Type B pancreatic cell (in vitro differentiated cells): ENCODE data around the gene FBXO47. TPM values are rescaled to one million over a fixed set of nuclear protein-coding genes. Genes with fewer than 3 reads are reported as not detected.

ENCODE experiments used
- DNase-seq: peaks from one replicate; pipeline ENCODE4 v3.0.0; 2021; ENCODE audit warnings: mixed read lengths; ENCODE audit not compliant: unreplicated experiment; ENCODE audit errors: extremely low spot score
- H3K27ac Mint-ChIP-seq: 2 replicates; pipeline ENCODE4 v1.8.0; 2021; ENCODE audit warnings: mild to moderate bottlenecking, mixed read lengths
- H3K27me3 Mint-ChIP-seq: 2 replicates; pipeline ENCODE4 v1.8.0; 2021; ENCODE audit warnings: mixed read lengths
- H3K36me3 Mint-ChIP-seq: 2 replicates; pipeline ENCODE4 v1.8.0; 2021; ENCODE audit warnings: mixed read lengths
- H3K4me1 Mint-ChIP-seq: one replicate; pipeline ENCODE4 v1.8.0; 2021; ENCODE audit warnings: mixed read lengths; ENCODE audit not compliant: unreplicated experiment
- H3K4me3 Mint-ChIP-seq: 2 replicates; pipeline ENCODE4 v1.8.0; 2021; ENCODE audit warnings: mild to moderate bottlenecking, mixed read lengths
- H3K9me3 Mint-ChIP-seq: 2 replicates; pipeline ENCODE4 v1.8.0; 2021; ENCODE audit warnings: mixed read lengths
- total RNA-seq: library from RNA; stranded (reverse); gene quantifications from 2 replicates; pipeline ENCODE4 v1.2.1, GENCODE V29; 2021; ENCODE audit warnings: low replicate concordance
- TF ChIP-seq, protein P1 (sequence below): fragments of 200-600 bp; sonication (generic); conservative IDR thresholded peaks from 2 replicates; pipeline ENCODE4 v1.5.0; 2021; ENCODE audit warnings: antibody characterized with exemption, mild to moderate bottlenecking

The FBXO47 gene
- total RNA-seq, 1 donor from 2014 or later: not detected

DNA sequence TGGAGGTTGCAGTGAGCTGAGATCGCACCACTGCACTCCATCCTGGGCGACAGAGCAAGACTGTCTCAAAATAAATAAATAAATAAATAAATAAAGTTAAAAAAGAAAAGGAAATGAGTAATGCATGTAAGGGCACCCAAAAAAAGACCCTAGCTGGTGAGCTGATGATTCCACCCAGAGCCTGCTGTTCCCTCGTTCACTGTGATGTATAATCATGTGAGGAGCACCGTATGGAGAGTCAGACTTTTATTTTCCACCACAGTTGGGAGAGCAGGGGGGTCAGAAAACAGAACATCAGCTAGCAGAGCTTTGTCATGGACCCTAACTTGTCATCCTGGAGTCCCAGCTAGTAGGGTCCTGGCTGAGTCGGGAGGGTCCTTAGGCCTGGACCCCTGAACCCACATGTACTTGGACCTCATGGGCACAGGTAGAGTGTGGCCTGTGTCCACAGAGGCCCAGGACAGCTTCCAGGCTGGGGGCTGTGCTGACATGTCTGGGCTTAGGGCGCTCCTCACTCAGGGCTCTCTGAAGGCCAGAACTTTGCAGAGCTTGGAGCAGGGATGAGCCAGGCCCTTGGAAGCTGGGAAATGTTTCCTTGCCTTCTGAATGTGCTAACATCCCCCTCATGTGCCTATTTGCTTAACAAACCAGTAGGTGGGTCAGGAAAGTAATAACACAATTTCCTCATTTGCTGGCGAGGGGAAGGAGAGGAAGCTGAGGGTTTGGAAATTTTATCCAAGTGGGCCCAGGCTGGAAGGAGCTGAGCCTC lies 60.6 kb downstream of the FBXO47 start:
- H3K27ac Mint-ChIP-seq: no peak overlapping the region

DNA sequence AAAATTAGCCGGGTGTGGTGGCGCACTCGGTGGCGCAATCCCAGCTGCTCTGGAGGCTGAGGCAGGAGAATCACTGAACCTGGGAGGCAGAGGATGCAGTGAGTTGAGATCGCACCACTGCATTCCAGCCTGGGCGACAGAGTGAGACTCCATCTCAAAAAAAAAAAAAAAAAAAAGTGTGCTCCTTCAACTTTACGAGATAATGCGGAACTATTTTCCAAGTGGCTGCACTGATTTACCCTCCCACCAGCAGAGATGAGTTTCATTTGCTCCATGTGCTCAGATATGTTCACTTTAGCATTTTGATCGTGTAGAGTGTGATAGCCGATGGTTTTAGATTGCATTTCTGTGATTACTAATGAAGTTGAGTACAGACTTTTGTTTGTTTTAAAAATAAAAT lies 61.8 kb downstream of the FBXO47 start:
- Mint-ChIP-seq H3K36me3 (peaks cover 13% of the 10 kb centered on the region), H3K4me3 (no peak overlapping the region), H3K27me3 (no peaks in the 10 kb centered on the region), H3K4me1 (peaks cover 10% of the 10 kb centered on the region), H3K9me3 (no peaks in the 10 kb centered on the region), H3K27ac (no peak overlapping the region)
- TF ChIP-seq, protein P1, sequence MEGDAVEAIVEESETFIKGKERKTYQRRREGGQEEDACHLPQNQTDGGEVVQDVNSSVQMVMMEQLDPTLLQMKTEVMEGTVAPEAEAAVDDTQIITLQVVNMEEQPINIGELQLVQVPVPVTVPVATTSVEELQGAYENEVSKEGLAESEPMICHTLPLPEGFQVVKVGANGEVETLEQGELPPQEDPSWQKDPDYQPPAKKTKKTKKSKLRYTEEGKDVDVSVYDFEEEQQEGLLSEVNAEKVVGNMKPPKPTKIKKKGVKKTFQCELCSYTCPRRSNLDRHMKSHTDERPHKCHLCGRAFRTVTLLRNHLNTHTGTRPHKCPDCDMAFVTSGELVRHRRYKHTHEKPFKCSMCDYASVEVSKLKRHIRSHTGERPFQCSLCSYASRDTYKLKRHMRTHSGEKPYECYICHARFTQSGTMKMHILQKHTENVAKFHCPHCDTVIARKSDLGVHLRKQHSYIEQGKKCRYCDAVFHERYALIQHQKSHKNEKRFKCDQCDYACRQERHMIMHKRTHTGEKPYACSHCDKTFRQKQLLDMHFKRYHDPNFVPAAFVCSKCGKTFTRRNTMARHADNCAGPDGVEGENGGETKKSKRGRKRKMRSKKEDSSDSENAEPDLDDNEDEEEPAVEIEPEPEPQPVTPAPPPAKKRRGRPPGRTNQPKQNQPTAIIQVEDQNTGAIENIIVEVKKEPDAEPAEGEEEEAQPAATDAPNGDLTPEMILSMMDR: no peak
- no peak for DNase-seq

More for the DNA sequence above, 60.6 kb downstream of the FBXO47 start:
- H3K9me3 Mint-ChIP-seq: no peaks in the 10 kb centered on the region
- H3K4me3 Mint-ChIP-seq: no peak overlapping the region
- peaks cover 13% of the 10 kb centered on the region for H3K36me3 Mint-ChIP-seq
- H3K27me3 Mint-ChIP-seq: no peaks in the 10 kb centered on the region
- H3K4me1 Mint-ChIP-seq: peaks cover 5% of the 10 kb centered on the region
- TF ChIP-seq, protein P1: no peak
- no peak for DNase-seq

DNA sequence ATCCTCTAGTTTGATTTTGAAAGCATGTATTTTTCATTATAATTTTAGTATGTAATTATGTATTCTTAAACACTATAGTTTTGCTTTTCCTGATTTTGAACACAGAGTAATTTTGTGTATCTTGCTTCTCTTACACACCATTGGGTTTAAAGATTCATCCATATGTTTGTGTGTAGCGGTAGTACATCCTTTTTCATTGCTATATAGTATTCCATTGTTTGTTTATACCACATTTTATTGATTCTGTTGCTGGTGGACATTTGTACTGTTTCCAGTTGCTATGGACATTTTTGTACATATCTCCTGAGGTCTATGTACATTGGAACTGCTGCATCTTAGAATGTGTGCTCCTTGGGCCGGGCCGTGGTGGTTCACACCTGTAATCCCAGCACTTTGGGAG lies 62.3 kb downstream of the FBXO47 start:
- H3K4me3 Mint-ChIP-seq: no peak overlapping the region
- peaks cover 13% of the 10 kb centered on the region for H3K36me3 Mint-ChIP-seq
- TF ChIP-seq, protein P1: no peak
- H3K4me1 Mint-ChIP-seq: peaks cover 10% of the 10 kb centered on the region
- no peak overlapping the region for H3K27ac Mint-ChIP-seq
- H3K9me3 Mint-ChIP-seq: no peaks in the 10 kb centered on the region
- DNase-seq: no peak
- no peaks in the 10 kb centered on the region for H3K27me3 Mint-ChIP-seq

DNA sequence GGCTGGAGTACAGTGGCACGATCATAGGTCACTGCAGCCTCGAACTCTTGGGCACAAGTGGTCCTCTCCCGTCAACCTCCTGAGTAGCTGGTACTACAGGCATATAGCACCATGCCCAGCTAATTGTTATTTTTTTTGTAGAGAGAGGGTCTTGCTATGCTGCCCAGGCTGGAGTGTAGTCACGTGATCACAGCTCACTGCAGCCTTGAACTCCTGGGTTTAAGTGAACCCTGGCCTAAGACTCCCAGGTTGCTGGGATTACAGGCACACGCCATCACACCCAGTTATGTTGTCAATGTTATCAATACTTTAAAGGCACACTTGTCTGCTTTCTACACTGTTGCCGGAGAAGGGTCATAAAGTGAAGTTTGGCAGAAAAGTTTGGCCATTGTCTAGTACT lies 63.8 kb downstream of the FBXO47 start:
- H3K4me1 Mint-ChIP-seq: peaks cover 10% of the 10 kb centered on the region
- peaks cover 16% of the 10 kb centered on the region for H3K36me3 Mint-ChIP-seq
- TF ChIP-seq, protein P1: no peak
- H3K27ac Mint-ChIP-seq: no peak overlapping the region
- H3K4me3 Mint-ChIP-seq: no peak overlapping the region
- DNase-seq: no peak
- no peaks in the 10 kb centered on the region for H3K9me3 Mint-ChIP-seq
- no peaks in the 10 kb centered on the region for H3K27me3 Mint-ChIP-seq

DNA sequence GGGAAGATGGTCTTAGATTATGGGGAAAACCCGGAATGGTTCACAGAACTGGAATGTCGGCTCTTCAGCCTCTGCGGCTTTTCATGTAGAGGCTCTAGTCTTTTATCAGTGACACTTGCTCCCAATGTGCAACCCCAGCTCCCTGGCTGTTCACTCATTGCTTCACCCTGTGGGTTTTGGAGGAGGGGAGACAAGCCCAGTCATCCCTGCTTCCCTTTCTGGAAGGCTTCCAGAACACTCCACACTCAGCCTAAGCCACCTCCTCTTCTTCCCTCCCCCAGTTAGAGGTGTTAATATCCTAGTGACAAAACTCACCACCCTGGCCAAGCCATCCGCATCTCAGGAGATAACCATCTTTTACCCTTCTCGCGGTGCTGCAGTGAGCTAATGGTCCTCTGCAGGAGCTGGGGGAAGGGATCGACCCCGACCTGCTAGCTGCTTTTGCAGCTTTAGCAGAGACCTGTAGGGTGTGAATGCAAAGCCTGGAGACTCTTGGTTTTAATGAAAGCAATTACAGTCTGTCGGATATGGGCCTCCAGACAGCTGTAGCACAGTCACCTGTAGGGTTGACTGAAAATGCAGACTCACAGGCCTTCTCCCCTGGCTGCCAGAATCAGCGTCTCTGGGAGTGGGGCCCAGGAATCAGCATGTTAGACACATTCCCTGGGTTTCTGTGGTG lies 66.1 kb downstream of the FBXO47 start:
- H3K4me3 Mint-ChIP-seq: no peak overlapping the region
- peak overlapping the region; percentile 66 for H3K27ac Mint-ChIP-seq
- TF ChIP-seq, protein P1: no peak
- no peaks in the 10 kb centered on the region for H3K9me3 Mint-ChIP-seq
- H3K27me3 Mint-ChIP-seq: no peaks in the 10 kb centered on the region
- H3K4me1 Mint-ChIP-seq: peaks cover 17% of the 10 kb centered on the region
- peaks cover 20% of the 10 kb centered on the region for H3K36me3 Mint-ChIP-seq
- no peak for DNase-seq
